H1 (cell line): Measurements from ENCODE around the gene BABAM2. TPM values are rescaled to one million over a fixed set of nuclear protein-coding genes. Genes with fewer than 3 reads are reported as not detected.

Experiments used
- CTCF ChIA-PET: fragments of 300-600 bp; sonication (Branson Sonifier 250); formaldehyde crosslinking; loops from one replicate; lab custom pipeline; 2021; ENCODE audit not compliant: partially characterized antibody; lab: Charles Lee
- POLR2A ChIA-PET: fragments of 300-600 bp; sonication (Branson Sonifier 250); formaldehyde crosslinking; loops from one replicate; lab custom pipeline; 2021; ENCODE audit warnings: inconsistent platforms; ENCODE audit not compliant: partially characterized antibody; lab: Charles Lee
- DNase-seq, 2 experiments: peaks; one replicate each; pipeline versions ENCODE4 v3.0.0 to v3.0.0-alpha.2; 2010 to 2022; ENCODE audit warnings: low spot score in 2 of 2, low read depth in 1 of 2, mixed read lengths in 1 of 2
- FAIRE-seq: peaks from 2 replicates; lab custom pipeline; 2011; peaks lifted over from hg19 to GRCh38; lab: Jason Lieb, UNC
- H2AFZ ChIP-seq: 2 replicates; pipeline ENCODE4 v1.8.1; 2012; ENCODE audit warnings: low read length, inconsistent platforms
- H2AK5ac ChIP-seq: 2 replicates; pipeline ENCODE4 v1.6.1; 2013; ENCODE audit warnings: low read depth, low read length
- H2BK120ac ChIP-seq: replicated peaks from 2 replicates; pipeline ENCODE3; 2013; ENCODE audit warnings: low read depth, low read length, inconsistent platforms
- H2BK12ac ChIP-seq: 2 replicates; pipeline ENCODE4 v1.6.1; 2013; ENCODE audit warnings: low read depth, low read length
- H2BK15ac ChIP-seq: 2 replicates; pipeline ENCODE4 v1.6.1; 2013; ENCODE audit warnings: low read length
- H2BK20ac ChIP-seq: 2 replicates; pipeline ENCODE4 v1.6.1; 2013; ENCODE audit warnings: low read length
- H2BK5ac ChIP-seq: 2 replicates; pipeline ENCODE4 v1.6.1; 2013; ENCODE audit warnings: low read depth, low read length
- H3K14ac ChIP-seq: 2 replicates; pipeline ENCODE4 v1.6.1; 2013; ENCODE audit warnings: inconsistent platforms; ENCODE audit not compliant: insufficient read length
- H3K18ac ChIP-seq: 2 replicates; pipeline ENCODE4 v1.6.1; 2013; ENCODE audit warnings: low read length; ENCODE audit errors: extremely low read depth
- H3K23ac ChIP-seq: 2 replicates; pipeline ENCODE4 v1.6.1; 2013; ENCODE audit warnings: inconsistent platforms; ENCODE audit not compliant: insufficient read length
- H3K23me2 ChIP-seq: 2 replicates; pipeline ENCODE4 v1.6.1; 2013; ENCODE audit warnings: low read depth, low read length
- H3K27ac ChIP-seq: 2 replicates; pipeline ENCODE4 v1.6.1; 2011; ENCODE audit warnings: low read depth, low read length, inconsistent platforms
- H3K27me3 ChIP-seq, 4 experiments: replicated peaks in 1 of 4; 1 replicate in 1 of 4; 2 replicates in 3 of 4; pipeline versions ENCODE4 v1.6.1 to v1.8.1; 2011 to 2013; ENCODE audit warnings: low read length in 3 of 4, mild to moderate bottlenecking in 3 of 4, inconsistent platforms in 2 of 4, mixed read lengths in 2 of 4, moderate library complexity in 1 of 4; ENCODE audit not compliant: control insufficient read depth in 3 of 4, insufficient read depth in 3 of 4; ENCODE audit errors: extremely low read depth in 1 of 4
- H3K36me3 ChIP-seq, 4 experiments: 2 replicates each; pipeline versions ENCODE4 v1.6.1 to v1.8.1; 2011 to 2013; ENCODE audit warnings: mild to moderate bottlenecking in 4 of 4, low read length in 3 of 4, moderate library complexity in 2 of 4, control low read depth in 1 of 4, inconsistent platforms in 1 of 4; ENCODE audit not compliant: insufficient read depth in 4 of 4, control insufficient read depth in 2 of 4
- H3K4ac ChIP-seq: replicated peaks from 2 replicates; pipeline ENCODE3; 2013; ENCODE audit warnings: low read length, low read depth, mixed read lengths, inconsistent platforms; ENCODE audit not compliant: insufficient read length
- H3K4me1 ChIP-seq, 4 experiments: replicated peaks in 1 of 4; 1 replicate in 1 of 4; 2 replicates in 3 of 4; pipeline versions ENCODE4 v1.6.1 to v1.8.1; 2011 to 2013; ENCODE audit warnings: low read length in 3 of 4, inconsistent platforms in 2 of 4, mixed read lengths in 1 of 4; ENCODE audit not compliant: insufficient read depth in 4 of 4, control insufficient read depth in 3 of 4
- H3K4me2 ChIP-seq, 2 experiments: 2 replicates each; pipeline versions ENCODE4 v1.6.1 to v1.8.1; 2011 to 2013; ENCODE audit warnings: low read depth in 2 of 2, low read length in 2 of 2, control low read depth in 1 of 2, inconsistent platforms in 1 of 2, mild to moderate bottlenecking in 1 of 2; ENCODE audit not compliant: insufficient read depth in 1 of 2
- H3K4me3 ChIP-seq, 4 experiments: fragments of 200-600, 300-600 bp in 1 of 4; sonication (generic), shearing (Covaris generic), sonication (Bioruptor Twin) in 1 of 4; 2 replicates each; pipeline versions ENCODE4 v1.5.1 to v1.8.1; 2011 to 2016; ENCODE audit warnings: low read length in 4 of 4, low read depth in 3 of 4, control low read depth in 2 of 4, inconsistent platforms in 2 of 4, mild to moderate bottlenecking in 2 of 4, mixed read lengths in 1 of 4, moderate library complexity in 1 of 4; ENCODE audit not compliant: insufficient read depth in 2 of 4; ENCODE audit errors: extremely low read depth in 1 of 4
- H3K56ac ChIP-seq: replicated peaks from 2 replicates; pipeline ENCODE3; 2013; ENCODE audit warnings: low read depth, mild to moderate bottlenecking, mixed read lengths, low read length, inconsistent platforms; ENCODE audit not compliant: insufficient read length
- H3K79me1 ChIP-seq: 2 replicates; pipeline ENCODE4 v1.6.1; 2013; ENCODE audit warnings: low read depth, low read length, control low read depth
- H3K79me2 ChIP-seq, 2 experiments: 2 replicates each; pipeline versions ENCODE4 v1.6.1 to v1.8.1; 2012 to 2013; ENCODE audit warnings: low read length in 2 of 2, mild to moderate bottlenecking in 2 of 2, inconsistent platforms in 1 of 2; ENCODE audit not compliant: insufficient read depth in 2 of 2, control insufficient read depth in 1 of 2
- H3K9ac ChIP-seq, 4 experiments: replicated peaks in 1 of 4; 1 replicate in 1 of 4; 2 replicates in 3 of 4; pipeline versions ENCODE4 v1.6.1 to v1.8.1; 2011 to 2013; ENCODE audit warnings: low read depth in 3 of 4, low read length in 3 of 4, control low read depth in 2 of 4, mild to moderate bottlenecking in 2 of 4, moderate library complexity in 2 of 4, inconsistent platforms in 1 of 4; ENCODE audit errors: extremely low read depth in 1 of 4
- H3K9me3 ChIP-seq, 2 experiments: 2 replicates each; pipeline versions ENCODE4 v1.6.1 to v1.8.1; 2012 to 2013; ENCODE audit warnings: mild to moderate bottlenecking in 2 of 2, moderate library complexity in 2 of 2, control low read depth in 1 of 2, inconsistent platforms in 1 of 2, low read depth in 1 of 2, low read length in 1 of 2, mixed read lengths in 1 of 2; ENCODE audit not compliant: insufficient read depth in 2 of 2
- H4K20me1 ChIP-seq, 2 experiments: replicated peaks in 1 of 2; 2 replicates each; pipeline versions ENCODE3 to v1.8.1; 2011 to 2013; ENCODE audit warnings: inconsistent platforms in 2 of 2, low read length in 2 of 2, mild to moderate bottlenecking in 1 of 2; ENCODE audit not compliant: insufficient read depth in 2 of 2, control insufficient read depth in 1 of 2
- H4K5ac ChIP-seq: 2 replicates; pipeline ENCODE4 v1.6.1; 2013; ENCODE audit warnings: low read length, low read depth, mixed read lengths, inconsistent platforms; ENCODE audit not compliant: insufficient read length
- H4K8ac ChIP-seq: 2 replicates; pipeline ENCODE4 v1.8.0; 2013; ENCODE audit warnings: mild to moderate bottlenecking, moderate library complexity, low read length, inconsistent platforms; ENCODE audit not compliant: insufficient read depth; ENCODE audit errors: extremely low read depth
- H4K91ac ChIP-seq: replicated peaks from 2 replicates; pipeline ENCODE3; 2013; ENCODE audit warnings: low read length, mixed read lengths, inconsistent platforms; ENCODE audit not compliant: insufficient read length
- BACH1 ChIP-seq: IDR thresholded peaks from 2 replicates; pipeline ENCODE4 v1.6.1; 2012; ENCODE audit warnings: low read length, improper control_type of control experiment
- CBX8 ChIP-seq: fragments of 300-800, 300-1000 bp; sonication (generic); IDR thresholded peaks from 2 replicates; pipeline ENCODE4 v1.7.1; 2016; ENCODE audit warnings: low read depth, low read length, borderline replicate concordance
- EZH2 ChIP-seq: fragments of 200-600 bp; sonication (generic); IDR thresholded peaks from 2 replicates; pipeline ENCODE4 v1.7.1; 2012; ENCODE audit warnings: low read depth, mild to moderate bottlenecking, moderate library complexity, low read length, inconsistent platforms; ENCODE audit not compliant: severe bottlenecking
- FOSL1 ChIP-seq: IDR thresholded peaks from 2 replicates; pipeline ENCODE4 v1.6.1; 2011; ENCODE audit warnings: mild to moderate bottlenecking, low read depth, low read length, moderate library complexity; ENCODE audit not compliant: insufficient read depth
- GTF2F1 ChIP-seq: IDR thresholded peaks from 2 replicates; pipeline ENCODE4 v1.6.1; 2012; ENCODE audit warnings: low read depth, low read length, improper control_type of control experiment, borderline replicate concordance
- JUND ChIP-seq: IDR thresholded peaks from 2 replicates; pipeline ENCODE4 v1.6.1; 2011; ENCODE audit warnings: mild to moderate bottlenecking, improper control_type of control experiment, low read length
- KDM1A ChIP-seq: fragments of 200-600, 300-600 bp; sonication (generic); IDR thresholded peaks from 2 replicates; pipeline ENCODE4 v1.7.1; 2016; ENCODE audit warnings: mild to moderate bottlenecking, low read length, borderline replicate concordance
- PHF8 ChIP-seq: fragments of 200-600 bp; sonication (generic); conservative IDR thresholded peaks from 2 replicates; pipeline ENCODE4 v1.7.1; 2012; ENCODE audit warnings: low read depth, mild to moderate bottlenecking, inconsistent platforms, low read length, moderate library complexity
- POLR2A ChIP-seq, 2 experiments: IDR thresholded peaks; 1 replicate in 1 of 2; 2 replicates in 1 of 2; pipeline ENCODE4 v1.6.1; 2011; ENCODE audit warnings: low read depth in 2 of 2, low read length in 2 of 2, mild to moderate bottlenecking in 2 of 2; ENCODE audit errors: control extremely low read depth in 1 of 2
- SIRT6 ChIP-seq: IDR thresholded peaks from one replicate; pipeline ENCODE4 v1.7.1; 2012; ENCODE audit warnings: low read length, inconsistent platforms
- SP4 ChIP-seq: IDR thresholded peaks from 2 replicates; pipeline ENCODE4 v1.6.1; 2012; ENCODE audit warnings: low read length, inconsistent platforms
- SRF ChIP-seq: IDR thresholded peaks from 2 replicates; pipeline ENCODE4 v1.6.1; 2011; ENCODE audit warnings: mild to moderate bottlenecking, low read depth, low read length, moderate library complexity
- YY1 ChIP-seq: IDR thresholded peaks from 2 replicates; pipeline ENCODE4 v1.6.1; 2011; ENCODE audit warnings: low read depth, mild to moderate bottlenecking, low read length
- WGBS, 2 experiments: shearing (Covaris generic) in 1 of 2; methylation state at CpG; one replicate each; pipeline versions ENCODE4 v1.1.6 to v1.1.7; 2013 to 2015; ENCODE audit warnings: low lambda C conversion rate in 2 of 2, mixed read lengths in 2 of 2, inconsistent platforms in 1 of 2, low coverage in 1 of 2, missing lambda C conversion rate in 1 of 2; ENCODE audit not compliant: insufficient replicate concordance in 2 of 2, insufficient coverage in 1 of 2, insufficient read length in 1 of 2; ENCODE audit errors: extremely low coverage in 1 of 2, missing lambda C conversion rate in 1 of 2; 5-methylcytosine and 5-hydroxymethylcytosine counted together
- polyA plus RNA-seq, 7 experiments: library from polyadenylated mRNA; depleted of rRNA in 3 of 7; stranded (reverse) in 5 of 7; unstranded in 2 of 7; fragments of >200 nt in 5 of 7; fragments of 200-250 nt in 2 of 7; gene quantifications; 1 replicate in 5 of 7; 2 replicates in 1 of 7; 4 replicates in 1 of 7; pipeline versions ENCODE4 v1.2.1 to v1.2.3, GENCODE V29; 2011 to 2013; ENCODE audit warnings: missing spikeins in 2 of 7, mixed read lengths in 2 of 7
- total RNA-seq: library from RNA; stranded (reverse); fragmentation: NEBNext Ultra II Directional; extraction: Animal tissue kit (Norgen Biotek cat#: 25700); gene quantifications from 2 replicates; pipeline ENCODE4 v1.2.1, GENCODE V29; 2021
- TF ChIP-seq, protein P1 (sequence below): IDR thresholded peaks from 2 replicates; pipeline ENCODE4 v1.6.1; 2012; ENCODE audit warnings: low read length, inconsistent platforms

The BABAM2 gene
- total and polyA plus RNA-seq, 2 of the 8 experiments (the other 6 are each of a cell fraction or from before 2014, with no cell fraction given): 15.8 to 20.9 TPM

- Histone ChIP-seq H2BK120ac (no peak overlapping the region), H3K79me2 (no peaks in the 10 kb centered on the region), H3K4me3 (no peak overlapping the region), H2BK5ac (no peak overlapping the region), H3K18ac (no peak overlapping the region), H3K9ac (no peak overlapping the region), H4K91ac (no peak overlapping the region), H2AK5ac (no peak overlapping the region), H2AFZ (no peak overlapping the region), H3K4me2 (no peak overlapping the region), H4K5ac (no peak overlapping the region), H4K8ac (no peak overlapping the region), H3K79me1 (no peaks in the 10 kb centered on the region), H3K27ac (no peak overlapping the region), H3K14ac (no peak overlapping the region), H3K23ac (no peak overlapping the region), H2BK20ac (no peak overlapping the region), H3K4me1 (peaks cover 0 to 3% (median 0%) of the 10 kb centered on the region in 4 experiments; a peak in 1 of 7 replicates), H3K36me3 (no peaks in the 10 kb centered on the region), H3K9me3 (no peaks in the 10 kb centered on the region), H4K20me1 (no peaks in the 10 kb centered on the region), H3K27me3 (no peaks in the 10 kb centered on the region), H3K4ac (no peak overlapping the region), H2BK12ac (no peak overlapping the region), H3K23me2 (no peaks in the 10 kb centered on the region), H2BK15ac (no peak overlapping the region), H3K56ac (no peak overlapping the region)
- WGBS, 2 experiments: 92% methylated on average over 3 of the region's 3 CpGs; no CpG with 5 or more reads in 1 of the 2 experiments
- ChIA-PET POLR2A (no interaction called here), CTCF (no interaction called here)
- TF ChIP-seq JUND (no peak), SP4 (no peak), YY1 (no peak), CBX8 (no peak), PHF8 (no peak), SIRT6 (no peak), FOSL1 (no peak), KDM1A (no peak), BACH1 (no peak), EZH2 (no peak), GTF2F1 (no peak), POLR2A (IDR thresholded peaks at IDR 0.05; ENCODE audit: control extremely low read depth in 1 of 2, low read depth in 2 of 2, low read length in 2 of 2) (no peak), SRF (no peak)
- TF ChIP-seq, protein P1, sequence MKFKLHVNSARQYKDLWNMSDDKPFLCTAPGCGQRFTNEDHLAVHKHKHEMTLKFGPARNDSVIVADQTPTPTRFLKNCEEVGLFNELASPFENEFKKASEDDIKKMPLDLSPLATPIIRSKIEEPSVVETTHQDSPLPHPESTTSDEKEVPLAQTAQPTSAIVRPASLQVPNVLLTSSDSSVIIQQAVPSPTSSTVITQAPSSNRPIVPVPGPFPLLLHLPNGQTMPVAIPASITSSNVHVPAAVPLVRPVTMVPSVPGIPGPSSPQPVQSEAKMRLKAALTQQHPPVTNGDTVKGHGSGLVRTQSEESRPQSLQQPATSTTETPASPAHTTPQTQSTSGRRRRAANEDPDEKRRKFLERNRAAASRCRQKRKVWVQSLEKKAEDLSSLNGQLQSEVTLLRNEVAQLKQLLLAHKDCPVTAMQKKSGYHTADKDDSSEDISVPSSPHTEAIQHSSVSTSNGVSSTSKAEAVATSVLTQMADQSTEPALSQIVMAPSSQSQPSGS: no peak
- DNase-seq (no peak), FAIRE-seq (no peak)
Measured at GRCh38 chr2:28035163-28035690, 144.7 kb downstream of the BABAM2 start.
